ENCODE data around the gene PIGT. TPM values are rescaled to one million over a fixed set of nuclear protein-coding genes. Genes with fewer than 3 reads are reported as not detected.

The PIGT gene
- total and polyA plus RNA-seq, 2 of the 13 experiments (the other 11 are each of a cell fraction or from before 2014, with no cell fraction given), result 65.9 to 74.1 TPM

GRCh38 chr20:45436732-45437485 lies 21.0 kb downstream of the PIGT start (continued):
- TF ChIP-seq BCLAF1 (IDR thresholded peaks at IDR 0.05), result no peak
- peak; percentile 96 for TF ChIP-seq ZNF44 (CRISPR knock-in tag; IDR thresholded peaks at IDR 0.05)
- TF ChIP-seq ZNF512B (CRISPR knock-in tag; IDR thresholded peaks at IDR 0.05; ENCODE audit: borderline replicate concordance), result no peak; the same call in 1 of the 2 replicates
- 0 out of 2 replicates have a peak, but pooled peaks have one; percentile 38 for TF ChIP-seq MTF2 (CRISPR knock-in tag; IDR thresholded peaks at IDR 0.05; ENCODE audit: borderline replicate concordance)
- TF ChIP-seq ZNF441 (CRISPR knock-in tag; IDR thresholded peaks at IDR 0.05; ENCODE audit: borderline replicate concordance), result no peak
- no peak for TF ChIP-seq GABPA (IDR thresholded peaks at IDR 0.05; ENCODE audit: low read depth, low read length)
- TF ChIP-seq GABPA (CRISPR knock-in tag; IDR thresholded peaks at IDR 0.05; ENCODE audit: low read depth), result no peak; the same call in 1 of the 2 replicates
- no peak for TF ChIP-seq HES4 (CRISPR knock-in tag; IDR thresholded peaks at IDR 0.05; ENCODE audit: borderline replicate concordance)
- TF ChIP-seq HNF1A (IDR thresholded peaks at IDR 0.05; ENCODE audit: low read depth), result no peak
- TF ChIP-seq HNF1A (CRISPR knock-in tag; IDR thresholded peaks at IDR 0.05; ENCODE audit: borderline replicate concordance), result peak; percentile 59; the same call in 1 of the 2 replicates
- peak; percentile 73; the same call in 1 of the 2 replicates for TF ChIP-seq FUBP1 (CRISPR knock-in tag; IDR thresholded peaks at IDR 0.05; ENCODE audit: borderline replicate concordance)
- no peak; the same call in none of the 2 replicates for TF ChIP-seq ZNF124 (CRISPR knock-in tag; IDR thresholded peaks at IDR 0.05)

Measured in HepG2 (cell line).